ENCODE data around the gene STX8. TPM values are rescaled to one million over a fixed set of nuclear protein-coding genes. Genes with fewer than 3 reads are reported as not detected.
A peak's percentile ranks its signal among the peaks of the same experiment; 100 is the strongest.
"Not testable (repeated sequence)": the region's sequence is repeated elsewhere in the genome, so short reads cannot be mapped to it uniquely, and the experiment has no call there.

The STX8 gene
- total and polyA plus RNA-seq, 3 experiments from 2014 or later, result 63.3 to 171 (median 64.8) TPM

DNA sequence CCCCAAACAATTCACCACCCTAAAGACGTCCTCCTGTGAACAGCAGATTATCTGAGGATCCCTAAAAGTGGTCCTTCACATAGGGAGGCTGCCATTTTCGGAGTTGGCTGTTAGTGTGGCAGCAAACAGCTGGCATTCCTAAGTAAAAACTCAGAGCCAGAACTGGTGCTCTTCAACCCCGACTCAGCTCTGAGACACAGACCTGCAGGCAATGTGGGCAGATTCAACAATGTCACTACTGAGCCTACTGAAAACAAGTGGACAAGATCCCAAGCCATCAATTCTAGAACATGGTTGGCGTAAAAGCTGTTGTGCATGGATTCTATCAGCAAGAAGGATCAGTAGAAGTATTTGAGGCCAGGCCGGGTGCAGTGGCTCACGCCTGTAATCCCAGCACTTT lies 307.1 kb downstream of the STX8 start:
- no peak overlapping the region for H3K4me3 ChIP-seq (ENCODE audit: low read length)
- Mint-ChIP-seq H3K4me3 (no peak overlapping the region), H3K27ac (no peak overlapping the region), H3K36me3 (peaks cover 6 to 25% (median 8%) of the 10 kb centered on the region in 3 donors), H3K27me3 (no peaks in the 10 kb centered on the region), H3K4me1 (no peaks in the 10 kb centered on the region), H3K9me3 (peaks cover 0 to 2% (median 0%) of the 10 kb centered on the region in 5 donors)
- no peaks in the 10 kb centered on the region for H3K9me3 ChIP-seq (ENCODE audit: low read length)
- H3K27ac ChIP-seq (ENCODE audit: low read depth, low read length), result no peak overlapping the region
- H3K4me1 ChIP-seq (ENCODE audit: insufficient read depth, low read length), result no peaks in the 10 kb centered on the region
- no peaks in the 10 kb centered on the region for H3K36me3 ChIP-seq (ENCODE audit: insufficient read depth, low read length)
- no peaks in the 10 kb centered on the region for H3K27me3 ChIP-seq (ENCODE audit: insufficient read depth, low read length, poor library complexity, severe bottlenecking)
- DNase-seq, result no peak
- CTCF ChIA-PET, result no interaction called here
- POLR2A ChIA-PET, result no interaction called here

- H3K9me3 ChIP-seq (ENCODE audit: low read length), result no peaks in the 10 kb centered on the region
- H3K4me3 ChIP-seq (ENCODE audit: low read length), result no peak overlapping the region
- ChIA-PET POLR2A (no interaction called here), CTCF (no interaction called here)
- no peaks in the 10 kb centered on the region for H3K4me1 Mint-ChIP-seq
- no peak overlapping the region for H3K27ac ChIP-seq (ENCODE audit: low read depth, low read length)
- no peaks in the 10 kb centered on the region for H3K27me3 ChIP-seq (ENCODE audit: insufficient read depth, low read length, poor library complexity, severe bottlenecking)
- no peaks in the 10 kb centered on the region for H3K4me1 ChIP-seq (ENCODE audit: insufficient read depth, low read length)
- no peaks in the 10 kb centered on the region for H3K36me3 ChIP-seq (ENCODE audit: insufficient read depth, low read length)
- H3K4me3 Mint-ChIP-seq, result no peak overlapping the region
- peaks cover 6 to 25% (median 8%) of the 10 kb centered on the region in 3 donors for H3K36me3 Mint-ChIP-seq
- DNase-seq, result no peak
- no peak overlapping the region for H3K27ac Mint-ChIP-seq
- H3K27me3 Mint-ChIP-seq, result no peaks in the 10 kb centered on the region
- H3K9me3 Mint-ChIP-seq, result peaks cover 0 to 2% (median 0%) of the 10 kb centered on the region in 5 donors
Measured at GRCh38 chr17:9266697-9267117, 308.9 kb downstream of the STX8 start.

GRCh38 chr17:9266031-9266680 lies 309.5 kb downstream of the STX8 start:
- H3K9me3 Mint-ChIP-seq, result peaks cover 0 to 2% (median 0%) of the 10 kb centered on the region in 5 donors
- peaks cover 6 to 25% (median 8%) of the 10 kb centered on the region in 3 donors for H3K36me3 Mint-ChIP-seq
- DNase-seq, result no peak
- POLR2A ChIA-PET, result no interaction called here
- CTCF ChIA-PET, result no interaction called here
- no peak overlapping the region for H3K4me3 Mint-ChIP-seq
- H3K4me3 ChIP-seq (ENCODE audit: low read length), result no peak overlapping the region
- no peaks in the 10 kb centered on the region for H3K4me1 Mint-ChIP-seq
- H3K27me3 ChIP-seq (ENCODE audit: insufficient read depth, low read length, poor library complexity, severe bottlenecking), result no peaks in the 10 kb centered on the region
- no peak overlapping the region for H3K27ac Mint-ChIP-seq
- H3K4me1 ChIP-seq (ENCODE audit: insufficient read depth, low read length), result no peaks in the 10 kb centered on the region
- no peak overlapping the region for H3K27ac ChIP-seq (ENCODE audit: low read depth, low read length)
- no peaks in the 10 kb centered on the region for H3K9me3 ChIP-seq (ENCODE audit: low read length)
- no peaks in the 10 kb centered on the region for H3K27me3 Mint-ChIP-seq
- H3K36me3 ChIP-seq (ENCODE audit: insufficient read depth, low read length), result no peaks in the 10 kb centered on the region

DNA sequence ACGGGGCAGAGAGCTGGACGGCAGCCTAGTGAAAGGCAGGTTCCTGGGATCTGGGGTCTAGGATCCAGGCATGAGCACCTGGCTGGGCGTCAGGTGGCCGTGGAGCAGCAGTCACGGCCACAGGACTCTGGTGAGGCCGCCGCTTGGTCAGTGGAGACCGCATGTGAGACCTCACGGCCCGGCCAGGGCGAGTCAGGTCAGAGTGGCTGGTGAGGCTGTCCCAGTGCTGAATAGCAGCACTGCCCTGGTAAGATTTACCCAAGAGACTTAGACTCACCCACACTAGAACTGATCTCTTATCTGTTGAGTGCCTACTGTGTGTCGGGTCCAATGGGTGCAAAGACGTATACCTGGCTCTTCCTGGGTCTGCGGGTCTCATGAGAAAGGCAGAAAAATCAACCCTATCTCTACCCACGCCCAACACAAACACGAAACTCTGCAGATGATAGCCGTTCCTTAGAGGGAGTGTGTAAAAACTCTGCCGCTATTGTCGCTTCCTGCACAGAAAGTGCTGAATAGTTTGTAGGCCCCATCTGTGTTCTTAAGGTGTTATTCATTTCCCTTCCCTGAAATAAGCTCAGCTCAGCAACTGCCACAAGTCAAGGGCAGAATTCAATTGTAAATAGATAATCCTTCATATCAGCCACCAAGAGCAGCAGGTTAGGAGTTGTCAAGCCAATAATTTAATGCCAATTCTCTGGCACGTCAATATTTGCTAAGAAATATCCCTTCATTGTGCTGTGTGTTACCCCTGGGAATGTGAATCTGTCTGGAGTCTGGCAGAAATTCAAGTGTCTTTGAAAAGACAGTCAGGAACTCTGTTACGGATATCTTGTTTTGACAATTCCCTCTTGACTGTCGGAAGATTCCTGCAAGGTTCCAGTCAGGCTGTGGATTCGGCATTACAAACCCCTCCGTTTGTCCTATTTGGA lies 314.3 kb downstream of the STX8 start:
- Histone ChIP-seq H3K36me3 (ENCODE audit: insufficient read depth, low read length) (no peaks in the 10 kb centered on the region), H3K27ac (ENCODE audit: low read depth, low read length) (no peak overlapping the region), H3K9me3 (ENCODE audit: low read length) (no peaks in the 10 kb centered on the region), H3K4me3 (ENCODE audit: low read length) (no peak overlapping the region), H3K27me3 (ENCODE audit: insufficient read depth, low read length, poor library complexity, severe bottlenecking) (no peaks in the 10 kb centered on the region), H3K4me1 (ENCODE audit: insufficient read depth, low read length) (no peaks in the 10 kb centered on the region)
- POLR2A ChIA-PET, result no interaction called here
- peaks cover 6 to 9% (median 8%) of the 10 kb centered on the region in 3 donors for H3K36me3 Mint-ChIP-seq
- CTCF ChIA-PET, result no interaction called here
- peak overlapping the region in 1 of 8 donors; percentile 73 for H3K27ac Mint-ChIP-seq
- H3K4me3 Mint-ChIP-seq, result no peak overlapping the region
- no peaks in the 10 kb centered on the region for H3K27me3 Mint-ChIP-seq
- no peak for DNase-seq
- peaks cover 2 to 9% (median 6%) of the 10 kb centered on the region in 3 donors for H3K4me1 Mint-ChIP-seq
- H3K9me3 Mint-ChIP-seq, result peaks cover 0 to 2% (median 0%) of the 10 kb centered on the region in 5 donors

- H3K27ac ChIP-seq (ENCODE audit: low read depth, low read length), result no peak overlapping the region
- Mint-ChIP-seq H3K4me3 (no peak overlapping the region), H3K27me3 (no peaks in the 10 kb centered on the region), H3K27ac (peak overlapping the region in 2 of 8 donors; percentile 42), H3K36me3 (peaks cover 2 to 5% (median 4%) of the 10 kb centered on the region in 3 donors), H3K4me1 (peaks cover 2 to 9% (median 6%) of the 10 kb centered on the region in 3 donors), H3K9me3 (peaks cover 0 to 2% (median 0%) of the 10 kb centered on the region in 5 donors)
- H3K9me3 ChIP-seq (ENCODE audit: low read length), result no peaks in the 10 kb centered on the region
- no peak for DNase-seq
- H3K4me3 ChIP-seq (ENCODE audit: low read length), result no peak overlapping the region
- CTCF ChIA-PET, result no interaction called here
- POLR2A ChIA-PET, result no interaction called here
- no peaks in the 10 kb centered on the region for H3K4me1 ChIP-seq (ENCODE audit: insufficient read depth, low read length)
- no peaks in the 10 kb centered on the region for H3K27me3 ChIP-seq (ENCODE audit: insufficient read depth, low read length, poor library complexity, severe bottlenecking)
- H3K36me3 ChIP-seq (ENCODE audit: insufficient read depth, low read length), result no peaks in the 10 kb centered on the region
Measured at GRCh38 chr17:9259419-9259818, 316.2 kb downstream of the STX8 start.

- no peak for DNase-seq
- CTCF ChIA-PET, result no interaction called here
- peaks cover 0 to 5% (median 0%) of the 10 kb centered on the region in 3 donors for H3K36me3 Mint-ChIP-seq
- POLR2A ChIA-PET, result no interaction called here
- H3K9me3 Mint-ChIP-seq, result no peaks in the 10 kb centered on the region
- Histone ChIP-seq H3K9me3 (ENCODE audit: low read length) (no peaks in the 10 kb centered on the region), H3K4me1 (ENCODE audit: insufficient read depth, low read length) (no peaks in the 10 kb centered on the region), H3K4me3 (ENCODE audit: low read length) (no peak overlapping the region), H3K36me3 (ENCODE audit: insufficient read depth, low read length) (no peaks in the 10 kb centered on the region), H3K27ac (ENCODE audit: low read depth, low read length) (no peak overlapping the region), H3K27me3 (ENCODE audit: insufficient read depth, low read length, poor library complexity, severe bottlenecking) (no peaks in the 10 kb centered on the region)
- no peaks in the 10 kb centered on the region for H3K27me3 Mint-ChIP-seq
- H3K4me3 Mint-ChIP-seq, result no peak overlapping the region
- H3K27ac Mint-ChIP-seq, result peak overlapping the region in 2 of 8 donors; percentile 27 to 55
- peaks cover 5 to 9% (median 9%) of the 10 kb centered on the region in 3 donors for H3K4me1 Mint-ChIP-seq
Measured at GRCh38 chr17:9258115-9259015, 317.3 kb downstream of the STX8 start.

DNA sequence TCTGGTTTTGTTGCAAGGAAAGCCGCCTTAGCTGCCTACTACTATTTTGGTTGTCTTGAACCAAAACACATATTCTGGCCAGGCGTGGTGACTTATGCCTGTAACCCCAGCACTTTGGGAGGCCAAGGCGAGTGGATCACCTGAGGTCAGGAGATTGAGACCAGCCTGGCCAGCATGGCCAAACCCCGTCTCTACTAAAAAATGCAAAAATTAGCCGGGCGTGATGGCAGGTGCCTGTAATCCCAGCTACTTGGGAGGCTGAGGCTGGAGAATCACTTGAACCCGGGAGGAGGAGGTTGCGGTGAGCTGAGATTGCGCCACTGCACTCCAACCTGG lies 318.0 kb downstream of the STX8 start:
- H3K4me3 ChIP-seq (ENCODE audit: low read length); H3K9me3 ChIP-seq (ENCODE audit: low read length); H3K4me1 ChIP-seq (ENCODE audit: insufficient read depth, low read length); H3K27me3 ChIP-seq (ENCODE audit: insufficient read depth, low read length, poor library complexity, severe bottlenecking); H3K27ac ChIP-seq (ENCODE audit: low read depth, low read length); H3K36me3 ChIP-seq (ENCODE audit: insufficient read depth, low read length); H3K4me3 Mint-ChIP-seq; POLR2A ChIA-PET; H3K27me3 Mint-ChIP-seq; H3K27ac Mint-ChIP-seq; DNase-seq; H3K9me3 Mint-ChIP-seq; CTCF ChIA-PET: not testable (repeated sequence)
- Mint-ChIP-seq H3K36me3 (peaks cover 0 to 12% (median 3%) of the 10 kb centered on the region in 3 donors), H3K4me1 (peaks cover 5 to 17% (median 14%) of the 10 kb centered on the region in 3 donors)
